Mammary epithelial cell (primary cell): Measurements from ENCODE around the gene ACVR1.

Source experiments
- CTCF ChIP-seq, 2 donors: IDR thresholded peaks in 1 of 2; conservative IDR thresholded peaks in 1 of 2; 2 replicates each; pipeline ENCODE4 v1.5.1; 2011 to 2012; ENCODE audit warnings: inconsistent platforms in 2 of 2, low read length in 2 of 2, mild to moderate bottlenecking in 2 of 2, control low read depth in 1 of 2, low read depth in 1 of 2; ENCODE audit not compliant: insufficient read depth in 1 of 2; ENCODE audit errors: extremely low read depth in 1 of 2
- EZH2 ChIP-seq: IDR thresholded peaks from 2 replicates; pipeline ENCODE4 v1.6.1; 2012; ENCODE audit warnings: low read length, inconsistent platforms, borderline replicate concordance

- no peak for TF ChIP-seq EZH2
- no peak for TF ChIP-seq CTCF (conservative IDR thresholded peaks at IDR 0.05 in 1 of 2, IDR thresholded peaks at IDR 0.05 in 1 of 2; ENCODE audit: extremely low read depth in 1 of 2, insufficient read depth in 1 of 2, low read depth in 1 of 2, low read length in 2 of 2)
These were observed 124.6 kb downstream of the ACVR1 start for GRCh38 chr2:157751462-157752058.
